Peyer's patch (tissue), 4 donors: ENCODE measurements around the gene JMY.
A peak's percentile ranks its signal among the peaks of the same experiment; 100 is the strongest.

Experiments used
- POLR2A ChIP-seq, 2 donors: fragments of 450-650 bp; IDR thresholded peaks; one replicate each; pipeline ENCODE4 v1.5.1; 2017; ENCODE audit warnings: antibody characterized with exemption in 2 of 2, mild to moderate bottlenecking in 2 of 2, moderate library complexity in 2 of 2
- TF ChIP-seq, protein P1 (sequence below), 6 experiments: fragments of 450-650 bp in 4 of 6; fragments of 200-600 bp in 2 of 6; sonication (generic) in 1 of 6; IDR thresholded peaks; one replicate each; pipeline ENCODE4 v1.5.1; 2017 to 2019; ENCODE audit warnings: antibody characterized with exemption in 6 of 6, mild to moderate bottlenecking in 3 of 6, moderate library complexity in 1 of 6

GRCh38 chr5:79255786-79256557 lies 20.0 kb downstream of the JMY start:
- TF ChIP-seq, protein P1, sequence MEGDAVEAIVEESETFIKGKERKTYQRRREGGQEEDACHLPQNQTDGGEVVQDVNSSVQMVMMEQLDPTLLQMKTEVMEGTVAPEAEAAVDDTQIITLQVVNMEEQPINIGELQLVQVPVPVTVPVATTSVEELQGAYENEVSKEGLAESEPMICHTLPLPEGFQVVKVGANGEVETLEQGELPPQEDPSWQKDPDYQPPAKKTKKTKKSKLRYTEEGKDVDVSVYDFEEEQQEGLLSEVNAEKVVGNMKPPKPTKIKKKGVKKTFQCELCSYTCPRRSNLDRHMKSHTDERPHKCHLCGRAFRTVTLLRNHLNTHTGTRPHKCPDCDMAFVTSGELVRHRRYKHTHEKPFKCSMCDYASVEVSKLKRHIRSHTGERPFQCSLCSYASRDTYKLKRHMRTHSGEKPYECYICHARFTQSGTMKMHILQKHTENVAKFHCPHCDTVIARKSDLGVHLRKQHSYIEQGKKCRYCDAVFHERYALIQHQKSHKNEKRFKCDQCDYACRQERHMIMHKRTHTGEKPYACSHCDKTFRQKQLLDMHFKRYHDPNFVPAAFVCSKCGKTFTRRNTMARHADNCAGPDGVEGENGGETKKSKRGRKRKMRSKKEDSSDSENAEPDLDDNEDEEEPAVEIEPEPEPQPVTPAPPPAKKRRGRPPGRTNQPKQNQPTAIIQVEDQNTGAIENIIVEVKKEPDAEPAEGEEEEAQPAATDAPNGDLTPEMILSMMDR (IDR thresholded peaks at IDR 0.05): peak in 4 of 6 experiments; percentile 6 to 31 (median 20)
- no peak for TF ChIP-seq POLR2A (IDR thresholded peaks at IDR 0.05)
